Measurements from ENCODE around the gene DDX20.

Gene DDX20

GRCh38 chr1:111761717-111762116, 6.0 kb downstream of the DDX20 start:
- TF ChIP-seq CTCF (IDR thresholded peaks at IDR 0.05; ENCODE audit: insufficient read depth, low read depth, low read length, missing control alignments): no peak
- DNase-seq (ENCODE audit: low read depth): no peak
- no peak overlapping the region for H3K4me3 ChIP-seq (ENCODE audit: low read depth, low read length)

GRCh38 chr1:111762332-111762731, 6.6 kb downstream of the DDX20 start:
- no peak for TF ChIP-seq CTCF (IDR thresholded peaks at IDR 0.05; ENCODE audit: insufficient read depth, low read depth, low read length, missing control alignments)
- DNase-seq (ENCODE audit: low read depth): no peak
- H3K4me3 ChIP-seq (ENCODE audit: low read depth, low read length): no peak overlapping the region

GRCh38 chr1:111768023-111768422, 12.3 kb downstream of the DDX20 start:
- H3K4me3 ChIP-seq (ENCODE audit: low read depth, low read length): no peak overlapping the region
- no peak for TF ChIP-seq CTCF (IDR thresholded peaks at IDR 0.05; ENCODE audit: insufficient read depth, low read depth, low read length, missing control alignments)

GRCh38 chr1:111768625-111769024, 12.9 kb downstream of the DDX20 start:
- no peak for DNase-seq (ENCODE audit: low read depth)
- H3K4me3 ChIP-seq (ENCODE audit: low read depth, low read length): no peak overlapping the region
- no peak for TF ChIP-seq CTCF (IDR thresholded peaks at IDR 0.05; ENCODE audit: insufficient read depth, low read depth, low read length, missing control alignments)

More at GRCh38 chr1:111768023-111768422, 12.3 kb downstream of the DDX20 start:
- no peak for DNase-seq (ENCODE audit: low read depth)

- H3K4me3 ChIP-seq (ENCODE audit: low read depth, low read length): no peak overlapping the region
- peak; percentile 71 for DNase-seq (ENCODE audit: low read depth)
- peak; percentile 65 for TF ChIP-seq CTCF (IDR thresholded peaks at IDR 0.05; ENCODE audit: insufficient read depth, low read depth, low read length, missing control alignments)
These were observed 13.9 kb downstream of the DDX20 start for GRCh38 chr1:111769517-111770146.

GRCh38 chr1:111770916-111771315, 15.2 kb downstream of the DDX20 start:
- DNase-seq (ENCODE audit: low read depth): no peak
- H3K4me3 ChIP-seq (ENCODE audit: low read depth, low read length): no peak overlapping the region
- TF ChIP-seq CTCF (IDR thresholded peaks at IDR 0.05; ENCODE audit: insufficient read depth, low read depth, low read length, missing control alignments): no peak

GRCh38 chr1:111775966-111776365, 20.3 kb downstream of the DDX20 start:
- DNase-seq (ENCODE audit: low read depth): no peak
- no peak overlapping the region for H3K4me3 ChIP-seq (ENCODE audit: low read depth, low read length)
- TF ChIP-seq CTCF (IDR thresholded peaks at IDR 0.05; ENCODE audit: insufficient read depth, low read depth, low read length, missing control alignments): no peak

All from GM12865 (cell line).